GM23338 (cell line): ENCODE data around the gene SLC2A5.

Experiments
- CREB1 ChIP-seq: fragments of 250-450 bp; sonication (Bioruptor Pico); IDR thresholded peaks from 2 replicates; pipeline ENCODE4 v1.5.0; 2020; ENCODE audit warnings: low read depth, mild to moderate bottlenecking, moderate library complexity
- EZH2 ChIP-seq: fragments of 200-600 bp; sonication (generic); IDR thresholded peaks from one replicate; pipeline ENCODE4 v1.8.0; 2017; ENCODE audit warnings: antibody characterized with exemption, mild to moderate bottlenecking, low read depth; ENCODE audit not compliant: unreplicated experiment
- JUNB ChIP-seq: IDR thresholded peaks from one replicate; pipeline ENCODE4 v1.6.1; 2016; ENCODE audit warnings: antibody characterized with exemption; ENCODE audit not compliant: unreplicated experiment
- NANOG ChIP-seq: IDR thresholded peaks from 2 replicates; pipeline ENCODE4 v1.6.1; 2016; ENCODE audit warnings: antibody characterized with exemption, borderline replicate concordance
- POLR2AphosphoS5 ChIP-seq: IDR thresholded peaks from 2 replicates; pipeline ENCODE4 v1.6.1; 2016; ENCODE audit warnings: antibody characterized with exemption, low read depth
- REST ChIP-seq: IDR thresholded peaks from one replicate; pipeline ENCODE4 v1.6.1; 2018; ENCODE audit warnings: antibody characterized with exemption; ENCODE audit not compliant: unreplicated experiment
- STAT1 ChIP-seq: IDR thresholded peaks from one replicate; pipeline ENCODE4 v1.6.1; 2016; ENCODE audit warnings: antibody characterized with exemption; ENCODE audit not compliant: unreplicated experiment
- TF ChIP-seq, protein P1 (sequence below), 2 experiments: fragments of 200-600 bp in 1 of 2; sonication (generic) in 1 of 2; conservative IDR thresholded peaks; 2 replicates each; pipeline versions ENCODE4 v1.5.1 to v1.6.1; 2016 to 2017; ENCODE audit warnings: antibody characterized with exemption in 2 of 2, low read depth in 2 of 2, mild to moderate bottlenecking in 2 of 2, moderate library complexity in 1 of 2
- TF ChIP-seq, protein P2 (sequence below): IDR thresholded peaks from 2 replicates; pipeline ENCODE4 v1.6.1; 2016; ENCODE audit warnings: antibody characterized with exemption

- TF ChIP-seq NANOG: no peak
- no peak for TF ChIP-seq REST
- TF ChIP-seq, protein P1, sequence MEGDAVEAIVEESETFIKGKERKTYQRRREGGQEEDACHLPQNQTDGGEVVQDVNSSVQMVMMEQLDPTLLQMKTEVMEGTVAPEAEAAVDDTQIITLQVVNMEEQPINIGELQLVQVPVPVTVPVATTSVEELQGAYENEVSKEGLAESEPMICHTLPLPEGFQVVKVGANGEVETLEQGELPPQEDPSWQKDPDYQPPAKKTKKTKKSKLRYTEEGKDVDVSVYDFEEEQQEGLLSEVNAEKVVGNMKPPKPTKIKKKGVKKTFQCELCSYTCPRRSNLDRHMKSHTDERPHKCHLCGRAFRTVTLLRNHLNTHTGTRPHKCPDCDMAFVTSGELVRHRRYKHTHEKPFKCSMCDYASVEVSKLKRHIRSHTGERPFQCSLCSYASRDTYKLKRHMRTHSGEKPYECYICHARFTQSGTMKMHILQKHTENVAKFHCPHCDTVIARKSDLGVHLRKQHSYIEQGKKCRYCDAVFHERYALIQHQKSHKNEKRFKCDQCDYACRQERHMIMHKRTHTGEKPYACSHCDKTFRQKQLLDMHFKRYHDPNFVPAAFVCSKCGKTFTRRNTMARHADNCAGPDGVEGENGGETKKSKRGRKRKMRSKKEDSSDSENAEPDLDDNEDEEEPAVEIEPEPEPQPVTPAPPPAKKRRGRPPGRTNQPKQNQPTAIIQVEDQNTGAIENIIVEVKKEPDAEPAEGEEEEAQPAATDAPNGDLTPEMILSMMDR (conservative IDR thresholded peaks at IDR 0.05; ENCODE audit: low read depth in 2 of 2): no peak
- TF ChIP-seq POLR2AphosphoS5: no peak
- TF ChIP-seq EZH2: no peak
- TF ChIP-seq, protein P2, sequence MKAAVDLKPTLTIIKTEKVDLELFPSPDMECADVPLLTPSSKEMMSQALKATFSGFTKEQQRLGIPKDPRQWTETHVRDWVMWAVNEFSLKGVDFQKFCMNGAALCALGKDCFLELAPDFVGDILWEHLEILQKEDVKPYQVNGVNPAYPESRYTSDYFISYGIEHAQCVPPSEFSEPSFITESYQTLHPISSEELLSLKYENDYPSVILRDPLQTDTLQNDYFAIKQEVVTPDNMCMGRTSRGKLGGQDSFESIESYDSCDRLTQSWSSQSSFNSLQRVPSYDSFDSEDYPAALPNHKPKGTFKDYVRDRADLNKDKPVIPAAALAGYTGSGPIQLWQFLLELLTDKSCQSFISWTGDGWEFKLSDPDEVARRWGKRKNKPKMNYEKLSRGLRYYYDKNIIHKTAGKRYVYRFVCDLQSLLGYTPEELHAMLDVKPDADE: no peak
- no peak for TF ChIP-seq STAT1
- TF ChIP-seq JUNB: no peak
- no peak for TF ChIP-seq CREB1 (CRISPR knock-in tag)
These were observed 49.1 kb downstream of the SLC2A5 start for GRCh38 chr1:9020305-9020704.
